GF-D8 (cell line): ENCODE measurements around the gene DUSP1.

ENCODE experiments used
- DNase-seq: peaks from one replicate; lab custom pipeline; 2025; lab: John Stamatoyannopoulos, UW

DUSP1 gene

DNA sequence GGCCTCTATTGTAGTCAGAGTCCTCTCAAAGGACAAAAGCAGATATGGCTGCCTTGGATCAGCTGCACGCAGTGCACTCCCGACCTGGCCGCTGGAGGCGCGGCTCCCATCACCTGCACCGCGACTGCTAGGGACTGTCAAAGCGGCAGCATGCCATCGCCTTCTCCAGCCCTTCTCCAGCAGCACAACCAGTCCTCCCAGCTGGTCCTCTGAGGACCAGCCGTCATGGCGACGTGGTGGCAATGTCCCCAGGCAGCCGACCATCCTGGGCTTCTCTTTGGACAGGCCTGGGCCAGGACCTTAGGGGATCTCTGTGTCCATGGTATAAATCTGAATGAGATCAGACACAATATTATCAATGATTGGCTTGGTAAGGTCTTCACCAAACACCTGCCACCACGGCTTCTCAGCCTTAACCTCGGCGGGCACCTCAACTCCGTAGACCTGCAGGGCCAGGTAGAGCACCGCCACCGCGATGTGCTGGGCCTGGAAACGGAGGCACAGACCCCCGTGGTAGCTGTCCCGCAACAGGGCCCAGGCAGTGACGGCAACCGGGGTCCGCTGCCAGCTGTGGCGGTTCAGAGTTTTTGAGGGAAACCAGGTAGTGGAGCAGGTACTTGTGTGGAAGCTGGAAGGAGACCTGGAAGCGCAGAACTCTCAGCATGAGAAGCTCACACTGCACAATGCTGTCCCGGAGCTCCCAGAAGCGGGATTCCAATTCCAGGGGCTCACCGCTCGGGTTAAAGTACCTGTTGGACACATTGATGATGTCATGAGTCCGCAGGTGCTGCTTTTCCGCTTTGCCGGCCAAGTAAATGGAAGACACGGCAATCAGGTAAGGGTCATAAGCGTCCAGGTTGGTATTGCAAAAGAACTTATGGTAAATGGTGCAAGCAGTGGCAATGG, 8.5 kb downstream of the DUSP1 start:
- no peak for DNase-seq

DNA sequence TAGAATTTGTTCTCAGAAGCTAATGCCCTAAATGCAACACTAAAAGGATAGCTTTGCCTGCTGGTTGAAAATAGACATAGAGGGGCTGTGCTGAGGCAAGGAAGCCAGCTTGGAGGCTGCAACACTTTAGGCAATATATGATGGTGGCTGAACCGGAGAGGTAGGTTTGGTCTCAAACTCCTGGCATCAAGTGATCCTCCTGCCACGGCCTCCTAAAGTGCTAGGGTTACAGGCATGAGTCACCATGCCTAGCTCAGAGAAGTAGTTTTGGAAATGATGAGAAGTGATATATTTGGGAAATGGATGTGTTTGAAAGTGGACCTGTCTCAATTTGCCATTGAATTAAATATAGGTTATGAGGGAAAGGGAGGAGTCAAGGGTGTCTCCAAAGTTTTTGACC, 10.0 kb downstream of the DUSP1 start:
- DNase-seq = no peak

GRCh38 chr5:172760136-172760535, 10.9 kb downstream of the DUSP1 start:
- no peak for DNase-seq

GRCh38 chr5:172758834-172759149, 12.2 kb downstream of the DUSP1 start:
- no peak for DNase-seq

GRCh38 chr5:172758077-172758833, 12.7 kb downstream of the DUSP1 start:
- DNase-seq = no peak

DNA sequence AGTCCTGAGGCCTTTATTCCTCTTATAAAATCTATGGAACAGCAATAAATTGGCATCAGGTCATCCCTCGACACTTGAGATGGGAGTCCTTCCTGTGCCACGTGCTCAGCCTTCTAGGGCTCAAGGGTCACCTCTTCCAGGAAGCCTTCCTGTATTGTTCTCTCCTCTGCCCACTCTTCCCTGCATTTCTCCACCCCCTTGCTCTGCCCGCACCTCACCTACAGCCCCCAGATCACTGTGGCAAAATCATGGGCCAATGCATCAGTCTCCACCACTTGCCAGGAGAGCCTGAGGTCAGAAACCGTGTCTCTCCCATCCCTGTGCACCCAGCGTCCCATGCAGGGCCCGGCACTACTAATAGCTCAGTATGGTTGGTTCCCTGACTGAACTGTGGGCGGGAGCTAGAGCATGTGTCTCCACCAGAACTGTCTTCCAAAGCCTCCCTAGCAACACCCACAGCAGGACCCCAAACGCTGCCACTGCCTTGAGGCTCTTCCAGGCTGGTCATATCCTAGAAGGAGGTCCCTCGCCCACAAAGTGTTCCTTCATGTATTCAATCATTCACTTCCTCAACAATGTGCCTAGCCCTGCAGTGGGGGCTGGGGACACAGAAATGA, 13.5 kb downstream of the DUSP1 start:
- no peak for DNase-seq

GRCh38 chr5:172756764-172757393, 14.1 kb downstream of the DUSP1 start:
- no peak for DNase-seq

DNA sequence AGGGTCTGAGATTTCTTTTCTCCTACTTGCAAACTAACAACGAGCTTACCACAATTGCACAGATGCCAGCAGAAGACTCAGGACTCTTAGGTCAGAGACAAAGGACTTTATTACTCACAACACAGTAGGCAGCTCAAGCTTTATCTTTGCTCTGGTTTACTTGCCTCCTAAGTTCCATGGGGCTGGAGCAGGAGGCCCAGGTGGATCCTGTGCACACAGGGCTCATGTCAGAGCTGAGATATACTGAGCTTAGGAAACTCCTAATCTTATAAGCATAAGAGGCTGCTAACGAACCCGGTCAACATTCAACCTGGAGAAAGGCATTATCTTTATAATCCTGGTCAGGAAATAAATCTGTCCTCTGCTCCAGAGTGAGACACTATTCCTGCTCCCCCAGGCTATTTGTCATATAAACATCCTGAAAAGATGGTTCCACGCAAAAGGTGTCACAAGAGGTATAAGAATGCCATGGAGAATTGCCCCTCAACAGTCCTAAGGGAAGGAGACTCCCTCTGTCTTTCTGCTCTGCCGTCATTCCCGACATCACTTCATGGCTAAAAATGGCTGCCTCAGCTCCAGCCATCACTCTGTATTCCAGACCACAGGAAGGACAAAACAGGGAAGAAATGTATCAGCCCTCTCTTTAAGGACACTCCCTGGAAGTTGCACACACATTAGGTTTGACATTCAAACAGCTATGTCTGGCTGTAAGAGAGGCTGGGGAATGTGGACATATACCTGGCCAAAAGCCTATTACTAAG, 16.2 kb downstream of the DUSP1 start:
- no peak for DNase-seq

DNA sequence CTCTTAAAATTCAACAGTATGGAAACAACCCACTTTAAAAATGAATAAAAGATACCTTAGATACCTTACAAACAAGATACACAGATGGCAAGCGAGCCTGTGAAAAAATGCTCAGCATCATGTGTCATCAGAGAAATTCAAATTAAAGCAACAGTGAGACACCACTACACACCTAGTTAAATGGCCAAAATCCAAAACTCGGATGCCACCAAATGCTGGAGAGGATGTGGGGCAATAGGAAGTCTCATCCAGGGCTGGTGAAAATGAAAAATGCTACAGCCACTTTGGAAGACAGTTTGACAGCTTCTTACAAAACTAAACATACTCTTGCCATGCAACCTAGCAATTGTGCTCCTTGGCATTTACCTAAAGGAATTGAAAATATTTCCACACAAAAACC, 17.9 kb downstream of the DUSP1 start:
- DNase-seq = no peak

DNA sequence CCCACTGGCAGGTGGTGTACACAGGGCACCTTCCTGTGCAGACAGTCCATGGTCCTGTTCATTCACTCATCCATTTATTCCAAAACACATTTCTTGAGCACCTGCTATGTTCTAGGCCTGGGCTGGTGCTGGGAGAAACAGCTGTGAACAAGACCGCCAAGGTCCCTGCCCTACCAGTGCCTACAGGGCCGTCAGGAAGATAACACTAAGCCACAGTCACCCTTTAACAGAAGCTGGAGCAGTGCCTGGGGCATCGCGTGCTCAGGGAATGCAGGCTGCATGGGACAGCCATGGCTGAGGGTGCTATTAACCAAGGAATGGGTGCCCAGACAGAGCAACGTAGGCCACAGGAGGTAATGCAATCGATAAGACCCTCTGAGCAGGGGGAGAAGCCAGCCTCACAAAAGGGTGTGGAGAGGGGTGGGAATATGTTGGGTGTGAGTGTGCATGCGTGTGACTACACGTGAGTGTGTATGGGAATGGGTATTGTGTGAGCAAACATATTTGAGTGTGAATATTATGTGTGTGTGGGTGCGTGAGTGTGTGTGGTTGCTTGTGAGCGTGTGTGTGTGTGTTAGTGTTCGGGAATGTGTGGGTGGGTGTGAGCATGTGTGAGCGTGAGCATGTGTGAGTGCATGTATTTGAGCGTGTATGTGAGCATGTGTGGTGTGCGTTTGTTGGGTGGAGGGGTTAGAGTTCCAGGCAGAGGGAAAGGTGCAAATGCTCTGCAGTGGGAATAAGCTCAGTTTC, 19.1 kb downstream of the DUSP1 start:
- DNase-seq = no peak

- no peak for DNase-seq
Observed at GRCh38 chr5:172749881-172750633, 20.9 kb downstream of the DUSP1 start.

GRCh38 chr5:172749076-172749475, 21.9 kb downstream of the DUSP1 start:
- DNase-seq = no peak

DNA sequence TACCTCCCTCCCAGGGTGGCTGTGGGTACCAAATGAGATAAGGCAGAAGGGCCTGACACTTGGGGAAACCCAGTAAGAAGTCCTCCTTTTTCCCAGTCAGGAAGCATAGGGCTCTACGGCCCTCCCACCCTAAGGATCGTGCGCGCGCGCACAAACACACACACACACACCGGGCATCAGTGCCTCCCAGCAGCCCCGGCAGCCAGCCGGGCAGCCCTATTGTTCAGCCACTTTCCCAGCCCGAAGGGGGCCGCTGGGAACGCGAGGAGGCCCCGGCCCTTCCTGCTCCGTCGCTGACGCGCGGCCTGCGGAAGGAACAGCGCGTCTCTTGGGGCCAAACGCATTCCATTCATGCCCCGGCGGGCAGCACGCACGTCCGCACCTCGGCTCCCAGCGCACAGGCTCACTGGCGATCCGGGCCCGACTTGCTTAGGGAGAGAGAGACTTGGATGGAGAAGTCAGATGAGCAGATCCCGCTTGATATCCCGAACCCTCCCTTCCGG, 22.6 kb downstream of the DUSP1 start:
- no peak for DNase-seq

- no peak for DNase-seq
Observed at GRCh38 chr5:172747471-172747870, 23.5 kb downstream of the DUSP1 start.

DNA sequence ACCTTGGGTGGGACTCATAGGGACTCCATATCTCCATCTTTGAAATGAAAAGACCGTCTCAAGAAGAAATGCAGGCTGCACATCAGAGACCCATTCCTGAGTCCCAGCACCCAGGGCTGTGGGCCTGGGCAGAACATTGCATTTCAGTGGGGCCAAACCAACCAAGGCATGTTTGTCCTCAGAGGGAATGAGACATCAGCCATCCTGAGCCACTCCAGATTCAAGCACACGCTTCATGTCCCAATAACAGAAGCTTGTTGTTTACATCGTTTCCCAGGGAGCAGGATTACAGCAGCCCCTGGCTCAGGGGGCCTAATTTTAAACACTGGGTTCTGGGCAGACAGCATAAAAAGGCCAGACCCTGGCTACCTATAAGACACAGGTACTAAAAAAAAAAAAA, 24.3 kb downstream of the DUSP1 start:
- DNase-seq = no peak

GRCh38 chr5:172745838-172746237, 25.2 kb downstream of the DUSP1 start:
- DNase-seq = no peak

- no peak for DNase-seq
Observed at GRCh38 chr5:172745406-172745805, 25.6 kb downstream of the DUSP1 start.

- no peak for DNase-seq
Observed at GRCh38 chr5:172744123-172745104, 26.6 kb downstream of the DUSP1 start.
